Activated CD8-positive, alpha-beta memory T cell treated with anti-CD3 and anti-CD28 coated beads, Interleukin-2, amount 50 U/mL, for 1 hour (primary cell): ENCODE measurements around the gene SLC39A7.
A peak's percentile ranks its signal among the peaks of the same experiment; 100 is the strongest.

Source experiments
- DNase-seq: peaks from one replicate; pipeline ENCODE4 v3.0.0-alpha.2; 2020; ENCODE audit errors: extremely low read depth

Gene SLC39A7

GRCh38 chr6:33190504-33191107, 10.1 kb upstream of the SLC39A7 start:
- no peak for DNase-seq

GRCh38 chr6:33191383-33192104, 9.1 kb upstream of the SLC39A7 start:
- no peak for DNase-seq

- no peak for DNase-seq
Observed at GRCh38 chr6:33192105-33192646, 8.5 kb upstream of the SLC39A7 start, which contains the start of gene COL11A2. TSS of gene COL11A2 (minus strand) at chr6:33192467. CDS start at chr6:33192240, 227 bp downstream.

DNA sequence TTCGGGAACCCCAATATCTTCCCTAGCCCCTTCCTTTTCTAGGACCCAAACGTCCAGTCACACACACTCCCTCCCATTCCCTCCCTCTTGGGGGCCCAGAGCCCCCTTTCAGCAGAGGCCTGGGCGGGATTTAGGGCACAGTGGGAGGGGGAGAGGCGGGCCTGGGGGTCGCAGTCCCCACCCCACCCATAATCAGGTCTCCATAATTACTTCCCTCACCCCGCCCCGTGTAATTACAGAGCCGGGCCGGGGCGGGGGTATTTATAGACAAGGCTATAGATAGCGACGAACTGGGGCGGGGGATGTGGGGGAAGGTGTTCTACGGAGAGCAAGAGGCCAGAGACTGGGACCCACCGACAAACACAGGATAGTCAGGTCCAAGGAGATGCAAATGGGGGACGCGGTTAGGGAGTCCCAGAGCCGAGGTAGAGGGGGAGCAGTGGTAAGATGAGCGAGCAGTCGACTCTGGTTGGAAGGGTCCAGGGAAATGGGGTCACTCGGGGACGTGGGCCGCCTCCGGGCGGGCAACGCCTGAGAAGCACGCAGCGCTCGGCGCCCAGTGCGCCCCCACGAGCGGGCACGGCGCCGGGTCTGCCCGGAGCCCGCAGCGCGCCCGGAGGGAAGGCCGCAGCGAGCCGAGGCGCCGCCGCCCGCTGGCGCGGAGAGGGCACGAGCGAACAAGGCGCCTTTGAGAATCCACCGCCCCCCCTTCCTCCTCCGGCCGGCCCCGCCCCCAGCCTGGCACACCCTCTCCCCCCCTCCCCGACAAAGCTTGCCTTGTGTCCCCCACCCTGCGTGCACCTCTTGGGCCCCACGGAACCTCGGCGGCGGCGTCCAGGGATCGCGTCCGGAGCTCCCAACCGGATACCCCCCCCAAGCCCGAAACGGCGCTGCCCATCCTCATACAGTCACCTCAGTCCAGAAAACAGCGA, 7.7 kb upstream of the SLC39A7 start:
- DNase-seq, result no peak

GRCh38 chr6:33193619-33194018, 7.0 kb upstream of the SLC39A7 start:
- DNase-seq, result no peak

DNA sequence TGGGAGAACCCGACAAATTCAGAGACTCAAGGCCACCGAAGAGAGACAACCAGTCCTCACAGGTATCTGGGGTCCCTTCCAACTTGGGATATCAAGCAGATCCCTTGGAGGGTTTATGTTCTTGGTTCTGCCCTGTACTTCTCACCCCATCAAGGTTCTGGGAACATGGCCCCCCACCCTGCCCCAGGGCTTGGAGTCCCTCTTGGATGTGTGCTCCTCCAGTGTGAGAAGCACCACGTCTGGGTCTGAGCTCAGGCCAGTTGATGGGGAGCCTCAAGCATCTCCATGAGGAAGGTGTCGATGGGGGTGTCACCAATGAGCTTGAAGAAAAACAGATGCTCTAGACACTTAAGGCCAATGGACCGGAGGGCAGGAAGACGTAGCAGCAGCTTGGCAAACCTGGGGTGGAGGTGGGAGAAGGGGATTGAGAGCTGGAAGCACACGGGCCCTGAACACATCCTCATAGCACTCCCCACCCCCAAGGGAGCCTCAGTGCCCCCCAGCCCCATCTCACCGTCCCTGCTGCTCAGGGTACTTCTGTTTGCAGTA, 6.2 kb upstream of the SLC39A7 start:
- no peak for DNase-seq

- DNase-seq, result no peak
Observed at GRCh38 chr6:33195304-33196165, 5.1 kb upstream of the SLC39A7 start.

- no peak for DNase-seq
Observed at GRCh38 chr6:33197431-33198048, 3.1 kb upstream of the SLC39A7 start.

- DNase-seq, result no peak
Observed at GRCh38 chr6:33198159-33198852, 2.4 kb upstream of the SLC39A7 start.

GRCh38 chr6:33198853-33199436, 1.7 kb upstream of the SLC39A7 start:
- DNase-seq, result no peak

DNA sequence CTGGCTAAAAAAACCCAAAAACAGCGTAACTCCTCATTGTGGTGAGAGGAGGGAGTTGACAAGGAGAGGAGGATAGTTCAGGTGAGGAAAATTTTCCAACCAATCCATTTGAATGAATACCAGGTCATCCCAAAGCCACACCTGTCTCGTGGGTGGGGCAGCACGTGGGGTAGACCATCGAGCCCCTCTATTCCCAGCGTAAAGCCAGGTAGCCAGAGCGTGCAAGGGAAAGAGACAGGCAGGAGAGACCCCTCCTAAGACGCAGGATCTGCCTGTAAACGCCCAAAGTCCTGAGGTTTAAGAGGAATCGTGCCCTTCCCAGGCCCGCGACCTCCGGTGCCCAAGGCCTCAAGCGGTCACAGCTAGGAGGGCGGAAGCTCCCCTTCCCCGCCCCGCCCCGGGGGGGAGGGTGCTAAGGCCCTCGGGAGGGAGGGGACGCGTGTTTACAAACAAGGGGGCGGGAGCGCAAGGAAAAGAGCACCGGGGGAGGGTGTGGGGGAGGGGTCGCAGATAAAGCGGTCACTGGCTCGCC, 914 bp upstream of the SLC39A7 start:
- DNase-seq, result no peak

DNA sequence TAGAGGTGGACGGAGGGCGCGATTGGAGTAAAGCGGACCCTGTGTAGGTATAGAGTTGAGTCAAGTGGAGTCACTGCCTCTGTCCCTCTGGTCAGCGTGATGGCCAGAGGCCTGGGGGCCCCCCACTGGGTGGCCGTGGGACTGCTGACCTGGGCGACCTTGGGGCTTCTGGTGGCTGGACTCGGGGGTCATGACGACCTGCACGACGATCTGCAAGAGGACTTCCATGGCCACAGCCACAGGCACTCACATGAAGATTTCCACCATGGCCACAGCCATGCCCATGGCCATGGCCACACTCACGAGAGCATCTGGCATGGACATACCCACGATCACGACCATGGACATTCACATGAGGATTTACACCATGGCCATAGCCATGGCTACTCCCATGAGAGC, 479 bp downstream of the SLC39A7 start:
- no peak for DNase-seq

DNA sequence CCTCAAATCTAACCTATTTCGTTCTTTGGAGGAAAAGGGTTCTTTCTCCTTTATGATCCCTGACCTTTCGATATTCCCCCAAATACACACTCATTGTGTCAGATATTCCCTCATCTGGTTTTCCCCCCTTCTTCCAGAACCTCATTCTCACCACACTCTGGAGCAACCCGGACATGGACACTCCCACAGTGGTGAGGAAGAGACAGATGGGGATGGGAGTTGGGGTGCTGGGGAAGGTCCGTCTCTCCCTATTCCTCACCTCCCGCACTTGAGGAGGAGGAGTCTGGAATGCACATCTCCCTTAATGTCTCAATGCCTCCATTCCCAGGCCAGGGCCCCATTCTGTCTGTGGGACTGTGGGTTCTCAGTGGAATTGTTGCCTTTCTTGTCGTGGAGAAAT, 1.3 kb downstream of the SLC39A7 start:
- no peak for DNase-seq

- DNase-seq, result no peak
Observed at GRCh38 chr6:33202799-33203198, 2.1 kb downstream of the SLC39A7 start.

DNA sequence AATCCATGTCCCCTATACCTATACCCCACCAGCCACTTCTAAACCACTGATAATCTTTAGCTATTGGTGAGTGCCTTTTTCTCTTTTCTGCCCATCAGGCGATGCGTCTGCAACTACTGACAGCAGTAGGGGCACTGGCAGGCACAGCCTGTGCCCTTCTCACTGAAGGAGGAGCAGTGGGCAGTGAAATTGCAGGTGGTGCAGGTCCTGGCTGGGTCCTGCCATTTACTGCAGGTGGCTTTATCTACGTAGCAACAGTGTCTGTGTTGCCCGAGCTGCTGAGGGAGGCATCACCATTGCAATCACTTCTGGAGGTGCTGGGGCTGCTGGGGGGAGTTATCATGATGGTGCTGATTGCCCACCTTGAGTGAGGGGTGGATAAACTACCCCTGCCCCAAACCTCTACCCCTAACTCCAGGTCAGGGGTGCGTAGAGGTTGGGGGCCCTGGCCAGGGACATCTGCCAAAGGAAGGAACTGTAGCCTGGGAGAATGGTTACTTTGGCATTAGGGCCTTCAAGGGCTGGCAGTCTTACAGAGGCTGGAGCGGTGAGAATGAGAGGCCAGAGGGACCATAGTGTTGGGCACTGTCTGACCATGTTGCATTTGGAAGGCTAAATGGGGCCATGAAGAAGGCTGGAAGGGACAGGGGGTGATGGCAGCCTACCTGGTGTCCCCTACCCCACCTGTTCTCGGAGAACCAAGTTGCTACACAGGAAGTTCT, 2.9 kb downstream of the SLC39A7 start:
- no peak for DNase-seq

DNA sequence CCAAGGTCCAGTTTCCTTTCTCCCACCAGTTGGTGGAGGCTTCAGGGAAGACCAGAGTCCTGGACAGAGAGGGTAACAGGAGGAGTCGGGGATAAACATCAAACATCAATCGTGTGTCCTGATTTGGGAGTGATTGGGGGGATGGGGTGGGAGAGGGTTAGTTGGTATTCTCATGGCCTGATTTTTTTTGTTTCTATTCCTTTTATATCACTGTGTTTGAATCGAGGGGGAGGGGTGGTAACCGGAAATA, 3.4 kb downstream of the SLC39A7 start:
- DNase-seq, result no peak

- peak; percentile 78 for DNase-seq
Observed at GRCh38 chr6:33204415-33205190, 3.9 kb downstream of the SLC39A7 start, which contains the start of gene HSD17B8. TSS of gene HSD17B8 (plus strand) at chr6:33204655. CDS start at chr6:33204669, 14 bp downstream.
